ENCODE measurements around the gene UVRAG. TPM values are rescaled to one million over a fixed set of nuclear protein-coding genes. Genes with fewer than 3 reads are reported as not detected.

UVRAG gene
- total and polyA plus RNA-seq, 12 donors: 5.0 to 18.3 (median 13.4) TPM

GRCh38 chr11:75827562-75827961 lies 12.6 kb downstream of the UVRAG start:
- no peaks in the 10 kb centered on the region for H3K9me3 ChIP-seq
- peaks cover 0 to 6% (median 0%) of the 10 kb centered on the region in 9 donors for H3K36me3 ChIP-seq
- peaks cover 0 to 89% (median 52%) of the 10 kb centered on the region in 9 donors for H3K4me1 ChIP-seq
- no peak for TF ChIP-seq CTCF (IDR thresholded peaks at IDR 0.05)
- peak in 1 of 8 donors; percentile 43 for ATAC-seq
- peak overlapping the region in 3 of 10 donors; percentile 3 to 32 (median 18) for H3K4me3 ChIP-seq
- DNase-seq: no peak
- WGBS, 2 donors: 54 to 78% methylated on average over 5 of the region's 5 CpGs
- H3K27me3 ChIP-seq: no peaks in the 10 kb centered on the region
- intact Hi-C loops (cut with DNase I): no loop called here
- peak overlapping the region; percentile 11 to 88 (median 79) for H3K27ac ChIP-seq

GRCh38 chr11:75831915-75832502 lies 17.0 kb downstream of the UVRAG start:
- peak in 2 of 8 donors; percentile 29 to 57 for ATAC-seq

GRCh38 chr11:75834728-75835127 lies 19.7 kb downstream of the UVRAG start:
- Histone ChIP-seq H3K4me3 (no peak overlapping the region), H3K9me3 (no peaks in the 10 kb centered on the region), H3K4me1 (peaks cover 0 to 39% (median 16%) of the 10 kb centered on the region in 9 donors), H3K36me3 (peaks cover 0 to 15% (median 0%) of the 10 kb centered on the region in 9 donors), H3K27ac (no peak overlapping the region), H3K27me3 (no peaks in the 10 kb centered on the region)
- 92 to 96% methylated on average over 3 of the region's 3 CpGs for WGBS, 2 donors
- TF ChIP-seq CTCF (IDR thresholded peaks at IDR 0.05): no peak
- ATAC-seq: no peak
- intact Hi-C loops (cut with DNase I): no loop called here
- DNase-seq: no peak

More at GRCh38 chr11:75831915-75832502, 17.0 kb downstream of the UVRAG start:
- Histone ChIP-seq H3K27ac (no peak overlapping the region), H3K9me3 (no peaks in the 10 kb centered on the region), H3K4me3 (no peak overlapping the region), H3K27me3 (no peaks in the 10 kb centered on the region), H3K36me3 (no peaks in the 10 kb centered on the region), H3K4me1 (peaks cover 0 to 59% (median 29%) of the 10 kb centered on the region in 9 donors)
- no peak for TF ChIP-seq CTCF (IDR thresholded peaks at IDR 0.05)
- WGBS, 2 donors: 66 to 77% methylated on average over 6 of the region's 6 CpGs
- intact Hi-C loops (cut with DNase I): no loop called here
- no peak for DNase-seq

GRCh38 chr11:75836417-75836816 lies 21.4 kb downstream of the UVRAG start:
- 77 to 88% methylated on average over 3 of the region's 3 CpGs for WGBS, 2 donors
- ATAC-seq: no peak
- DNase-seq: no peak
- intact Hi-C loops (cut with DNase I): no loop called here
- H3K27ac ChIP-seq: no peak overlapping the region
- no peak for TF ChIP-seq CTCF (IDR thresholded peaks at IDR 0.05)
- H3K27me3 ChIP-seq: no peaks in the 10 kb centered on the region
- H3K4me3 ChIP-seq: no peak overlapping the region
- no peaks in the 10 kb centered on the region for H3K9me3 ChIP-seq
- peaks cover 0 to 15% (median 0%) of the 10 kb centered on the region in 9 donors for H3K36me3 ChIP-seq
- peaks cover 0 to 45% (median 26%) of the 10 kb centered on the region in 9 donors for H3K4me1 ChIP-seq
